Sigmoid colon (tissue), 4 donors: ENCODE data around the gene OR52W1.

ENCODE experiments used
- POLR2A ChIP-seq, 2 donors: fragments of 450-650 bp; IDR thresholded peaks; one replicate each; pipeline ENCODE4 v1.6.1; 2016; ENCODE audit warnings: antibody characterized with exemption in 2 of 2, mild to moderate bottlenecking in 2 of 2, moderate library complexity in 2 of 2
- POLR2AphosphoS5 ChIP-seq, 4 donors: sonication (generic); formaldehyde crosslinking; IDR thresholded peaks; one replicate each; pipeline ENCODE4 v1.6.1; 2017; ENCODE audit warnings: antibody characterized with exemption in 4 of 4
- TF ChIP-seq, protein P1 (sequence below), 4 experiments: fragments of 450-650 bp in 3 of 4; fragments of 200-600 bp in 1 of 4; IDR thresholded peaks; one replicate each; pipeline ENCODE4 v1.5.1; 2016 to 2019; ENCODE audit warnings: antibody characterized with exemption in 4 of 4, mild to moderate bottlenecking in 3 of 4, moderate library complexity in 2 of 4

DNA sequence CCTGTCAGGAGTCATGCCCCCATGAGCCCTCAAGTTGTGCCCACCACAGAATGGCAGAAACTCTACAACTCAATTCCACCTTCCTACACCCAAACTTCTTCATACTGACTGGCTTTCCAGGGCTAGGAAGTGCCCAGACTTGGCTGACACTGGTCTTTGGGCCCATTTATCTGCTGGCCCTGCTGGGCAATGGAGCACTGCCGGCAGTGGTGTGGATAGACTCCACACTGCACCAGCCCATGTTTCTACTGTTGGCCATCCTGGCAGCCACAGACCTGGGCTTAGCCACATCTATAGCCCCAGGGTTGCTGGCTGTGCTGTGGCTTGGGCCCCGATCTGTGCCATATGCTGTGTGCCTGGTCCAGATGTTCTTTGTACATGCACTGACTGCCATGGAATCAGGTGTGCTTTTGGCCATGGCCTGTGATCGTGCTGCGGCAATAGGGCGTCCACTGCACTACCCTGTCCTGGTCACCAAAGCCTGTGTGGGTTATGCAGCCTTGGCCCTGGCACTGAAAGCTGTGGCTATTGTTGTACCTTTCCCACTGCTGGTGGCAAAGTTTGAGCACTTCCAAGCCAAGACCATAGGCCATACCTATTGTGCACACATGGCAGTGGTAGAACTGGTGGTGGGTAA lies at the start of gene OR52W1:
- TF ChIP-seq, protein P1, sequence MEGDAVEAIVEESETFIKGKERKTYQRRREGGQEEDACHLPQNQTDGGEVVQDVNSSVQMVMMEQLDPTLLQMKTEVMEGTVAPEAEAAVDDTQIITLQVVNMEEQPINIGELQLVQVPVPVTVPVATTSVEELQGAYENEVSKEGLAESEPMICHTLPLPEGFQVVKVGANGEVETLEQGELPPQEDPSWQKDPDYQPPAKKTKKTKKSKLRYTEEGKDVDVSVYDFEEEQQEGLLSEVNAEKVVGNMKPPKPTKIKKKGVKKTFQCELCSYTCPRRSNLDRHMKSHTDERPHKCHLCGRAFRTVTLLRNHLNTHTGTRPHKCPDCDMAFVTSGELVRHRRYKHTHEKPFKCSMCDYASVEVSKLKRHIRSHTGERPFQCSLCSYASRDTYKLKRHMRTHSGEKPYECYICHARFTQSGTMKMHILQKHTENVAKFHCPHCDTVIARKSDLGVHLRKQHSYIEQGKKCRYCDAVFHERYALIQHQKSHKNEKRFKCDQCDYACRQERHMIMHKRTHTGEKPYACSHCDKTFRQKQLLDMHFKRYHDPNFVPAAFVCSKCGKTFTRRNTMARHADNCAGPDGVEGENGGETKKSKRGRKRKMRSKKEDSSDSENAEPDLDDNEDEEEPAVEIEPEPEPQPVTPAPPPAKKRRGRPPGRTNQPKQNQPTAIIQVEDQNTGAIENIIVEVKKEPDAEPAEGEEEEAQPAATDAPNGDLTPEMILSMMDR (IDR thresholded peaks at IDR 0.05) = no peak
- TF ChIP-seq POLR2A (IDR thresholded peaks at IDR 0.05) (no peak), POLR2AphosphoS5 (IDR thresholded peaks at IDR 0.05) (no peak)
